ENCODE data around the gene ZNF362.
A peak's percentile ranks its signal among the peaks of the same experiment; 100 is the strongest.

ZNF362 gene

GRCh38 chr1:33321178-33321577, 64.9 kb downstream of the ZNF362 start:
- no peak overlapping the region for H3K4me3 ChIP-seq
- DNase-seq: peak in 1 of 2 donors; percentile 59
- H3K27ac ChIP-seq: no peak overlapping the region
- no peaks in the 10 kb centered on the region for H3K9me3 ChIP-seq
- intact Hi-C loops (cut with DNase I; ENCODE audit: low total_unique reads): no loop called here
- no peaks in the 10 kb centered on the region for H3K4me1 ChIP-seq
- no peaks in the 10 kb centered on the region for H3K27me3 ChIP-seq
- H3K36me3 ChIP-seq: peaks cover 39 to 52% (median 49%) of the 10 kb centered on the region in 3 donors
- TF ChIP-seq, protein P1, sequence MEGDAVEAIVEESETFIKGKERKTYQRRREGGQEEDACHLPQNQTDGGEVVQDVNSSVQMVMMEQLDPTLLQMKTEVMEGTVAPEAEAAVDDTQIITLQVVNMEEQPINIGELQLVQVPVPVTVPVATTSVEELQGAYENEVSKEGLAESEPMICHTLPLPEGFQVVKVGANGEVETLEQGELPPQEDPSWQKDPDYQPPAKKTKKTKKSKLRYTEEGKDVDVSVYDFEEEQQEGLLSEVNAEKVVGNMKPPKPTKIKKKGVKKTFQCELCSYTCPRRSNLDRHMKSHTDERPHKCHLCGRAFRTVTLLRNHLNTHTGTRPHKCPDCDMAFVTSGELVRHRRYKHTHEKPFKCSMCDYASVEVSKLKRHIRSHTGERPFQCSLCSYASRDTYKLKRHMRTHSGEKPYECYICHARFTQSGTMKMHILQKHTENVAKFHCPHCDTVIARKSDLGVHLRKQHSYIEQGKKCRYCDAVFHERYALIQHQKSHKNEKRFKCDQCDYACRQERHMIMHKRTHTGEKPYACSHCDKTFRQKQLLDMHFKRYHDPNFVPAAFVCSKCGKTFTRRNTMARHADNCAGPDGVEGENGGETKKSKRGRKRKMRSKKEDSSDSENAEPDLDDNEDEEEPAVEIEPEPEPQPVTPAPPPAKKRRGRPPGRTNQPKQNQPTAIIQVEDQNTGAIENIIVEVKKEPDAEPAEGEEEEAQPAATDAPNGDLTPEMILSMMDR (IDR thresholded peaks at IDR 0.05): no peak

GRCh38 chr1:33322109-33322508, 65.8 kb downstream of the ZNF362 start:
- intact Hi-C loops (cut with DNase I; ENCODE audit: low total_unique reads): no loop called here
- Histone ChIP-seq H3K4me3 (no peak overlapping the region), H3K27me3 (no peaks in the 10 kb centered on the region), H3K36me3 (peaks cover 49 to 61% (median 58%) of the 10 kb centered on the region in 3 donors), H3K9me3 (no peaks in the 10 kb centered on the region), H3K4me1 (peaks cover 0 to 3% (median 2%) of the 10 kb centered on the region in 4 donors), H3K27ac (peak overlapping the region in 1 of 2 donors; percentile 4)
- TF ChIP-seq, protein P1 (IDR thresholded peaks at IDR 0.05): no peak
- peak in 1 of 2 donors; percentile 57 for DNase-seq

DNA sequence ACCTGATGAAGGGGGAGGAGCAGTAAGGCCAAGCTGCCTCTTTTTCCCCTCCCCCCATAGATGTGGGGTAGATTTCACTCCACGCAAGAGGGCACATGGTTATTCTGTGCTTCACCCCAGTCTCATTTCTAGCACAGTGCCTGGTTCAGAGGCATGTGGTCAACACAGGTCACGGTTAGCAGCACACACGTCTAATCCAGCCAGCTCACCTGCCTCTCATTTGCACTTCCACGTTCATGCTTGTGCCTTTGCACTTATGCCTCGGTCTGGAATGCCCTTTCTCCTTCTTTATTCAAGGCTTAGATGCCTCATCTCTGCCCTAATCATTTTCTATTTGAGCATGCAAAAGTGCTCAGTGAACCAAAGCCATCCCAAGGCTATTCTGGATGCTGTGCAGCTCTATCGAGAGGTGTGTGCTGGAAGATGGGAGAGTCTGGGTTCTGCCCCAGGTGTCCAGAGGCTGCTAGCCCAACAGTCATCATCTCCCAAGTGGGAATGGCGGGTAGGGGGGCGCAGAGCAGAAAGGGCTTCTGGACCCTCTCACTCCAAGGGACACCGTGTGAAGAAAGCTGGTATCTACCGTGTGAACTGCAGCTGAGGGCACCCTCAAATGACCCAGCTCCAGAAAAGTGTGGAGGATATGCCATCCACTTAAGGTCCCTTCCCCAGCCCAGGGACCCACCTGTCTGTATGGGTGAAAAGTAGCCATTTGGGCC, 66.7 kb downstream of the ZNF362 start:
- peaks cover 0 to 12% (median 11%) of the 10 kb centered on the region in 4 donors for H3K4me1 ChIP-seq
- peak in 1 of 2 donors; percentile 57 for DNase-seq
- H3K36me3 ChIP-seq: peaks cover 58 to 71% (median 67%) of the 10 kb centered on the region in 3 donors
- no peaks in the 10 kb centered on the region for H3K27me3 ChIP-seq
- H3K9me3 ChIP-seq: no peaks in the 10 kb centered on the region
- no peak overlapping the region for H3K4me3 ChIP-seq
- TF ChIP-seq, protein P1 (IDR thresholded peaks at IDR 0.05): no peak
- H3K27ac ChIP-seq: peak overlapping the region; percentile 25 to 39
- intact Hi-C loops (cut with DNase I; ENCODE audit: low total_unique reads): no loop called here

GRCh38 chr1:33323663-33324477, 67.6 kb downstream of the ZNF362 start:
- Histone ChIP-seq H3K27me3 (no peaks in the 10 kb centered on the region), H3K36me3 (peaks cover 66 to 79% (median 76%) of the 10 kb centered on the region in 3 donors), H3K4me3 (no peak overlapping the region), H3K27ac (peak overlapping the region; percentile 25 to 39), H3K9me3 (no peaks in the 10 kb centered on the region), H3K4me1 (peaks cover 0 to 21% (median 19%) of the 10 kb centered on the region in 4 donors)
- peak in 1 of 2 donors; percentile 62 for DNase-seq
- intact Hi-C loops (cut with DNase I; ENCODE audit: low total_unique reads): no loop called here
- TF ChIP-seq, protein P1 (IDR thresholded peaks at IDR 0.05): no peak

DNA sequence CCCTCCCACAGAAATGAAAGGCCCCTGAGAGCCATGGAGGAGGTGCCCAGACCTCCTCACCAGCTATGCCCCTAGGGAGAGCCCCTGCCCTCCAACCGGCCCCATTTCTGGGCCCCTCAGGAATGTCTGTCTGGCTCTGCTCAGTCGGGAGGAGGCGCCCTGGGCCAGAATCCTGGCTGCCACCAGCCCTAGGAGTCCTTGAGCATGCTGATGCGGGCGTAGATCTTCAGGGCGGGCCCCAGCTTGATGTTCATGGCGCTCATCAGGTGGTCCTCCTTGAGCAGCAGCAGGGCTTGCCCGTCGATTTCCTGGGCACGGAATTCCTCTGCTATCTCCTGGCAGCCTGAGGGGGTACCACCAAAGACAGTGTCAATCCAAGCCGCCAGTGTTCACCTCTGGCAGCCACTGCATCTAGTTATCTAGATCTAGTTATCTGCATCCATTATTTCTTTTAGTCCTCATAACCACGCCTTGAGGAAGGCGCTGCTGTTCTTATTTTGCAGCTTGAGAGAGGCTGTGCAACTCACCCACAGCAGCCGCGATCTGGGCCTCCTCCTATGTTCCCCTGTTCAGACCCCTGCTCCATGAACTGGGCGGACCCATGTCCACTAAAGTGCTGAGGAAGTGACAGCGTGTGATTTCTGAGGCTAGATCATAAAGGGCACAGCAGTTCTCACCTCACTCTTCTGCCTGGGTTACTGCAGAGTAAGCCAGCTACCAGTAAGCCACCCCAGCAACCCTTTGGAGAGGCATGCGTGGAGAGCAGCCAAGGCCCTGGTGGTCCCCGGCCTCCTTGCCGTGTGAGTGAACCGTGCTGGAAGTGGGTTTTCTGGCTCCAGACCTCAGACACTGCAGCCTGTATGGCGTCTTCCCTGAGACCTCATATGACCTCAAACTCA, 68.6 kb downstream of the ZNF362 start:
- intact Hi-C loops (cut with DNase I; ENCODE audit: low total_unique reads): no loop called here
- TF ChIP-seq, protein P1 (IDR thresholded peaks at IDR 0.05): no peak
- Histone ChIP-seq H3K27me3 (no peaks in the 10 kb centered on the region), H3K27ac (peak overlapping the region; percentile 11 to 39), H3K4me1 (peaks cover 0 to 22% (median 20%) of the 10 kb centered on the region in 4 donors), H3K36me3 (peaks cover 77 to 89% (median 86%) of the 10 kb centered on the region in 3 donors), H3K4me3 (no peak overlapping the region), H3K9me3 (no peaks in the 10 kb centered on the region)
- peak in 1 of 2 donors; percentile 64 for DNase-seq

All from tibial artery (tissue), 4 donors.